Hematopoietic multipotent progenitor cell treated with erythropoietin and hydrocortisone succinate and interleukin-3 and kit ligand, for 17 days (in vitro differentiated cells): ENCODE measurements around the gene TSPAN11.
"Not testable (repeated sequence)": the region's sequence is repeated elsewhere in the genome, so short reads cannot be mapped to it uniquely, and the experiment has no call there.

Source experiments
- DNase-seq: peaks from one replicate; pipeline ENCODE4 v3.0.0-alpha.2; 2015; ENCODE audit warnings: low spot score

The TSPAN11 gene

DNA sequence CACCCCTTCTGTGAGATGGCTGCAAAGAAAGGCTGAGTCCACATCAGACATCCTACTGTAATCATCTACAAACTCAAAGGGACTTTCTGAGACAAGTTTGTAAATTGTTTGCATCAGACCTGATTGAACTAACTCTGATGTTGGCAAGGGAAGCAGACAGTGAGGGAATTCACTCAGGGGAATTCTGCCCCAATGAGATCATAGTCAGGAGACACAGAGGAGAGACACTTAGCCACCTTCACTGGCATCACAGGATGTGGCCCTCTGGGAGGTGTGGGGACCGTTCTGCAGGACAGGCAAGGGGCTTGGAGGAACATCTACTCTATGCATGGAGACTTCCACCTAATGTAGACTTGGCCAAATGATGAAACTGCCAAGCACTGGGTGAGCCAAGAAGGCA, 76.5 kb downstream of the TSPAN11 start:
- no peak for DNase-seq

DNA sequence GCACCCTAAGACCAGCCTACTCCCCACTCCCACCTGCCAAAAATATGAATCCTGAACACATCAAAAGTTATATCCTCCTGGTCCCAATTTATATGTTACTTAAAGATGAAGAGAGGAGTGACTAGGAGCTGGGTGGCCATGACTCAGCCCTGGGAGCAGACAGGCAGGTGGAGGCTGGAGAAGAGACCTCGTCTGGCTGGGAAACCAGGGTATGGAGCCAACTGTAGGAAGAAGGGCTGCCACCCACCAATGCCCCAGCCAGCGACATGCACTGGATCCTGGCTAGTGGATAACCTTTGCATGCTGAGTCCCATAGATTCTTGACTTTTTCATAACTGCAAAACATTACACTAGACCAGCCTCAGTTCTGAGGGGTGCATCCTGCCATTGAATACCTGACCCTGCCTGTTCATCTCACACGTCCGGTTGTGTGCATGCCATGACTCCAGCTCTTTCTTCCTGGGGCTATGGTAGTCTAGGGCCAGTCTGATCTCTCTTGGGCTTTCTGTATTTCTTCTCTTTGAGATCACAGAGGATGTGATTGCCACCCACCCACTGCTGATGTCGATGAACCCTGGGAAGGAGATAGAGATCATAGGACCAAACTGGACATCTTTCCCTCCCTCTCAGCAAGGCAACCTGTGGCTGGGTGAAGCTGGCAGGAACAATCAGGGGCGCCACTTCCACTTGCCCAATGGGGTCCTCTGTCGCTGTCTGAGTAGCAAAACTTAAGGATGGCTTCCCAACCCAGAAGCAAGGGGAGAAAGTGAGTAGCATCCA, 77.5 kb downstream of the TSPAN11 start:
- no peak for DNase-seq

DNA sequence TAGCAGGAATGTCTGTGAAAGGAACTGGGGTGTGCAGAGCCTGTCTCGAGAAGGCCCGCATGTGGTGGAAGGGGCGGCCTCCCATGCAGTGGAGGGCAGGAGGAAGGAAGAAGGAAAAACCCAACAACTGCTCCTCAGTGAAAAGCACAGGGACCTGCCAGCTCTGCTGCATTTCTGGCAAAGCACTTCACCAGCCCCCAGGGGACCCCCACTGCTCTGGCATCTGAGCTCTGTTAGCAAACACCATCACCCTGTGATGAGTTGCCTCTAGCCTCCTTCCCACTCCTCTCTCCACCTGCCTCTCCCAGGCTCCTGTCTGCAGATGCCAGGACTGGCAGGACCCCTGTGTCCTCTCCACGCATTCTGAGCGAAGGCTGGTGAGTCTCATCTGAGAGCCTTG, 78.1 kb downstream of the TSPAN11 start:
- no peak for DNase-seq

DNA sequence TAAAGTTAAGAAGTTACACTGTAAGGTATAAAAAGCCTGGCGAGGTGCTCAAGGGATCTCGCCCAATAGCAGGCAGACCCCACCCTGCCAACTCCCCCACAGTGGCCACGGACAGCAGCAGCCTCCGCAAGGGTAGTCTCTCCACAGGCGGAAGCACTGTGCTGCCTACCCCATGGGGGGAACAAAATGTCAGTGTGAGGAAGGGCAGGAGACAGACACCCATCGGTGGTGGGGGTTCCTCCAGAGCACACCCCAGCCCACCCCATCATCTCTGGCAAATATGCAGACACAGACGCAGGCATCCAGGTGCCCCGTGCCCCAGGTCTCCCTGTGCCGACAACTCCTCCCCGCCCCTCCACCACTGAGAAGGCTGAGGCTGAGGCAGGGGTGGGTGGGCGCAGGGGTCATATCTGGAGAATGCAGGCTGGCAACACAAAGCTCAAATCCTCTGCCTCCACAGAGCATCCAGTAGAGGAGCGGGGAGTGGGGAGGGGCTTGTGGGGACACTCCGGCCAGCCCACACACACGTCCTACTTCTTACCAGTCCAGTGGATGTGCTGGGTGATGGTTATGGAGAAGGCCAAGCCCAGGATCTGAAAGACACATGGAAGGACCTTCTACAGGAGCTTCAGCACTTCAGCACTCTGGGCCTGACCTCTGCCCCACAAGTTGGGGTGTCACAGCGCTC, 78.9 kb downstream of the TSPAN11 start:
- DNase-seq = no peak

DNA sequence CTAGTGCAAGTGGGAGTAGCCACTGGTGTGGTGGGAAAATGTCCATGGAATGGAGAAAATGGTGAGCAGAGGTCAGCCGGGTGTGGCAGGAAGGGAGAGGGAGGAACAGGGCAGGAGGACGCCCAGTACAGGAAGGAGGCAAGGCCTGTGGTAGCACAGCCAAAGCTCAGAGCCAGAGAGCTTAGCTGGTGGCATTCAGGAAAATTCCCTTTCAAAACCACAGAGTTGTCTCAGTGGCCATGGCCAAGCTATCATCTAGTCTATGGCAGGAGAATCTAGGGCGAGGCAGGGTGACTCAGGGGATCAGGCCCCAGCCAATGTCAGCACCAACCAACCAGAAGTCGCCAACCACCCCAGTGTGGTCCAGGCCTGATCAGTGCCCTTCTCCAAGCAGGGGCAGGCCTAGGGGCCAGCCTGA, 79.4 kb downstream of the TSPAN11 start:
- DNase-seq = no peak

DNA sequence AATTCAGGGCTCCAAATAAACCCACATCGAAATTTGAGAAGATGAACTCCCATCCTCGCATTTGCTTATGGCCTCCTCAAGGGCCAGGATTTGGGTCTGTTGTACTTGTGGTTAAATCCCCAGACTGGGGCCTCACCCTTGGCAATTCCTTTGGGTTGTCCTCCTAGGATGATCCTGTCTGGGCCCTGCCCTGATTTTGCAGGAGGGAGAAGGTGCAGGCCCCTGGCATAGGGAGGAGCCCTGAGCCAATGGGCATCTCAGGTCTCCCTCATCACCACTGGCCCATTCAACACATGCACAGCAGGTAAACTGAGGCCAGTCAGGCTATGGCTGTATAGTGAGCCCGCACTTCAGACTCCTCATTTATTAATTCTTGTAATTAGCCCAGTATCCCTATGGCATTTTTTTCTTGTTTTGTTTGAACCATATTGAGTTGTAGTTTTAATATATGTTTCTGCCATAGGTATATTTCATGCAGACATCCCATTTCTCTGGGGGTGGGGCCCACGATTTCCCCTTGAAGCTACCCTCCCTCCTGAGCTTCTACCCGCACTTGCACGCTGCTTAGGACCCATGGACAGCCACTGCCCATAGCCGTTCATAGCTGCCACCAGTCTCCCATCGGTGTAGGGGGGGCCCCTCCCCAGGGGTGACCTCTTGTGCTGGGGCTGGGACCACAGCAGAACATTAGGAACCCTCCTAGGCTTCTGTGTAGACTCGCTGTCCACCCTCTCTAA, 80.0 kb downstream of the TSPAN11 start:
- no peak for DNase-seq

DNA sequence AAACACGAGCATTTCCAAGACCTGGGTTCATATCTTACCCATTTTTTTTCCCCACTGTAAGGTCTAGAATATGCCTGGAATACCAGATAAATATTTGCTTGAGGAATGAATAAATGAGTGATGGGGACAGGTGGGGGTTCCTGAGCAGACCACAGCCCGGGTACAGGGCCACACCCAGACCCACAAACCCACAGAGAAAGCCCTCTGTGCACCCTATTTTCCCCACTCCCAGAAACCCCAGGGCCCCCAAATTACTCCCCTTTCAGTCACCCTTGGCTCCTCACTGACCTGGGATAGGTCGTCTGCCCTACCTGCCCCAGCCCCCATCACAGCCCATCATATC, 80.6 kb downstream of the TSPAN11 start:
- no peak for DNase-seq

DNA sequence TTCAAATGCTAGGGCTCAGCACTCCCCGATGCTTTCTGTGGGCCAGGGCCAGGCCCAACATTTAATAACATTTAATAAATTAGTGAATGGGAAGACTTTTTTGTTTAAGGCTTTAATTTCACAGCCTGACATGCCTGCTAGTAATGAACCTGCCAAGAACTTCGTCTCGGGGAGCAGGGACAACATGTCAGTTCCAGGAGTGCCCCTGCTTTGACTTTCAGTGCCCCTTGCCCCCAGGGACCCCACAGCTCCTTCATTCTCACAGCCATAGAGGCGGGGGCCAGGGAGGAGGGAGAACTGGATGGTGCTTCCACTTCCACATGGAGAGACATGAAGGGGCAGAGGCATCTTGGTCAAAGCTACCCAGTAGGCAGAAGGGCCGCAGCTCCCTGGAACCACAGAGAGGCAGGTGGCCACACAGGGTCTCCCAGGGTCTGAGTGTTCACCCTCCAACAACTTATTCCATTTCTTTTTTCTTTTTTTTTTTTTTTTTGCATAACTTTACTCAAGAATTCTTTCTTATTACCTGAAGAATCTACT, 81.2 kb downstream of the TSPAN11 start:
- DNase-seq = no peak

DNA sequence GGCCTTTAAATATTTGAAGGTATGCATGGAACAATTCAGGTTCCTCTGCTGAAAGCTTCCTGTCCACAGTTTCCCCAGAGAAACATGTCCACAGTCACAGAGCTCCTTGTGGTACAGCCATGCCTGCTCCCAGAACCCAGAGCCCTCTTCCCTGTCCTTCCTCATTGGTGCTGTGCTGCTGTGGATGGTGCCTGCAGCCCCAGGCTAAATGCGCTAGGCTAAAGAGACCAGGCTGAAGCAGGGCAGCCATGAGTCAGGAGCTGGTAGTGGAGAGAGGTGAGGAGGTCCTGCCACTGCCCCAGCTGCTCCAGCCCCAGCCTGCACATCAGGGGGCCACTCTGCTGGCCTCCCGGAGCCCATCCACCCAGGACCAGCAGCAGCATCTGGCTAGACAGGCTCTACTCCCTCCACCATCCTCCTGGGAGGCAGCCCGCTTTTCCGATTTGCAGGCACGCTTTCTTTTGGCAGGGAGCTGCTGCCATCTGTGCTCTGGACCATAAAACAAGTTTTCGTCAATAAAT, 81.8 kb downstream of the TSPAN11 start:
- no peak for DNase-seq

DNA sequence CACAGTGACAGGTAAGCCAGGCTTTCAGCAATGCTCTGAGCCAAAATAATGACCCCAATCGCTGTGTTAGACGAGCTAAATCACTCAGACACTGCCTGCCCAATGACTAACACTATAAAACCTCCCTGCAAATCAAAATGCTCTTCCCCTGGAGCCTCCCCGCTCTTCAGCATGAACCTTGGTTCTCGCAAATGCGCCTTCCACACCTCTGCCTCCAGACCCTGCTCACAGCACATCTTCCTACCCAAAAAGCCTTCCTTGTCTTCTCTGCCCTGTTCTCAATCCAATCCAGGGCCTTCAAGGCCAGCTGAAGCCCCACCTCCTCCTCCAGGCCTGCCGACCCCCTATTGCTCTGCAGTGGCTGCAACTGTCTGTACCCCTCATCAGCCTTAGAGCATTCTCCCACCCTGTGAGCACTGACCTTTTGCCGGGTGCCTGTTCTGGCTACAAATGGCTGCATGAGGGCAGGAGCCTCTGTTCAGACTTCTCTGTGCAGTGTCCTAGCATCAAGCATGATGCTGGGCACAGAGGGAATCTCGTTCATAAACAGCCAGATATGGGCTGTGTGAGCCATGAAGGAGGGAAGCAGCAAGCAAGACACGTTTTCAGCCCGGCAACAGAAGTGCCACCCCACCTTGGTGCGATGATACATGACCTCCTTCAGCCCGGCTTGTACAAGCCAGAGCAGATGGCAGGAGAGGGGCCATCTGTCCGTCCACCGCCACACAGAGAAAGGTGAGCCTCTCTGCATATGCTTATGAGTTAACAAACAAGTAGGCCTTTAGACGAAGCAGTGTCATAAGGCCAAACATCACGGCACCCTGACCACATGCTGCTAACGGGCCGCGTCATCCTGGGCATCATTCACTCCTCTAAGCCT, 82.7 kb downstream of the TSPAN11 start:
- DNase-seq = no peak

DNA sequence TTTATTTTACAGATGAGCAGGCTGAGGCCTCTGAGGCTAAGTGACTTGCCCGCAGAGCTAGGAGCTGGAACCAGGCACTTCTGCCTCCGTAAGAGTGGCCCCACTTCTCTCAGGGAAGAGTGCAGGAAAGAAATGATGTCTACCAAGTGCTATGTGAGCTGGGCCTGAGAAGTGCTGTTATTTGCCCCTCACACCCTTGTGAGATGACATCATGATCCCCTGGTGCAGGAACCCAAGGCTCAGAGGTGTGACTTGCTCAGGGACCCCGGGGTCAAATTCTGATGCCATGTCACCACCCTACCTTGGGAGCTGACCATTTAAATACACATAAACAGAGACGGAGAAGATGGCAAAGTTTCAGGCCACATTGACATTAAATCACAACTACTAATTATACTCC, 83.4 kb downstream of the TSPAN11 start:
- DNase-seq = no peak

DNA sequence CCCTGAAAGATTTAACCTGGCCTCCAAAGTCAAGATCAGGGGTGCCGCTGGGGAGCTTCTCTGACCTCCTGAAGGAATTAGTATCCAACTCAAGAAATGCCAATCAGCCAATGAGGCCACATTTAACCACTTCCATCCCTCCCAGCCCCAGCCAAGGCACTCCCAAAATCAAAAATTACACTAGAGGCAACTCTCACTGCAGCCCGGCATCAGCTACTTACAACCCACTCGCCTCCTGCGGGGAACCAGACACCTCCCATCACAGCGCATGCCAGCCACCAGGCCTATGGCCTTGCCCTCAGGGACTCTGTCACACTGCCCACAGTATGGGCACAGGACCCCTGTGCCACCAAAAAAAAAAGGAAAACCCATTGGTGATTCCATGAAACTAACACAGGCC, 84.8 kb downstream of the TSPAN11 start:
- no peak for DNase-seq

DNA sequence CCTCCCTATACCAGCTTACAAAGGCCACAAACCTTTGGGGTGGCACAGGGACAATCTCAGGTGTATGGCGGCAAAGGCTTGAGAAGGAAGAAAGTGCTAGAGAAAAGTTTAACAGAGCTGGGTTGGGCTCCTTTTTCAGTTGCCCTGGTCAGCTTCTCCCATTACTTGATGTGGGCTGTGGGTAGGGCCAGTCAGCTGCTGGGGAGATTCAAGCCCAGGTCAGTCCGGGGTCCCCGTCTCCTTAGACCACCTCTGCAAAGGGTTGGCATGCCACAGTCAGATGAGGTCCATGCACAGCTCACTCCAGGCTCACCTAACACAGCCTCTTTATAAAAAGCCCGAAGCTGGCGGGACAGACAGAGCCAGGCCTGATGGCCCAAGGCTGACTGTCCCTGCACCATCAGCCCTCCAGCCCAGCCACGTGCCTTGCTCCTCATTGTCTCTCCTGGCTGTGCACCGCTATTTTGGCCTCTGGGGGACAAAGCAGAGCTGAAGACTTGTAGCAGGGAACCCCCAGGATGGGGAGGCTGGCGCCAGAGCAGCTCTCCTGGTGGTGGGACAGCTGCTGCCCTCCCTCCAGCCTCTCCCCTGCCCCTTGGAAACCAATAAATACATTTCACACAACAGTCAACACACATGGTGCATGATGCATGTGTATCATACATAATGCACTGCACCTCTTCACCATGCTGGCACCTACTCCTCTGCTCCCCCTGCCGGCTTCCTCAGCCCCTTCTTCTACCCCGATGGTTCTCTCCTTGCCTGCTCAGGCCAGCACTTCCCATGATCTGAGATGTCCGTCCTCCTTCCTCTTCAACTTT, 85.4 kb downstream of the TSPAN11 start:
- DNase-seq = no peak

DNA sequence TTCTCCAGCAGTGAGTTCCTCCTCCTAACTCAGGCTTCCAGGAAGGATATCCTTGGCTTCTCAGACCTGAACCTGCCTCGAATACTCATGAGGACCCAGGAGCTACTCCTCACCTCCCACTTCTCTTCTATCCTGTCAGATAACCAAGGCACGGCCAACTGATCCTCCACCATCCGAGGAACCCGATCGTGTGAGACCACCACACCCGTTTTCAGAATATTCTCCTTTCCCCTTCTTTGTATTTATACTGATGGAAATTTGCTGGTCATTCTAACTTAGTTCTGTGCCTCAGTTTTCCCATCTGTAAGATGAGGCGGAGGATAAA, 86.0 kb downstream of the TSPAN11 start:
- DNase-seq = not testable (repeated sequence)

DNA sequence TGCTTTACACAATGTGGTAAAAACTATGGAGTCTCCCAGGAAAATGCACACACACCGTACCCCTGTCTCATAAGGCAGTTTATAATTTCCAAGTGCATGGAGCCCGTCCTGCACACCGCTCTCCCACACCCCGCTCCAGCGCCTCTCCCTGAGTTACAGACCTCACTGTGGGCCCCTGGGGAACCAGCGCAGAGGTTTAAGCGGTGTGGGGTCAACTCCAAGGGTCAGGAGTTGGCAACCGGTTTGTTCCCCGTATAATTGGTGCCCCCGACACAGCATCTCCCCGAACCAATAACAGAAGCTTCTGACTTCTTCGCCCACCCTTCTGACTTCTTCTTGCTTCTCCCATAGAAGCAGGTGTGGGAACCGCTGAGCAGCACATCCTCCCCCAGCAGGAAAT, 88.7 kb downstream of the TSPAN11 start:
- no peak for DNase-seq

DNA sequence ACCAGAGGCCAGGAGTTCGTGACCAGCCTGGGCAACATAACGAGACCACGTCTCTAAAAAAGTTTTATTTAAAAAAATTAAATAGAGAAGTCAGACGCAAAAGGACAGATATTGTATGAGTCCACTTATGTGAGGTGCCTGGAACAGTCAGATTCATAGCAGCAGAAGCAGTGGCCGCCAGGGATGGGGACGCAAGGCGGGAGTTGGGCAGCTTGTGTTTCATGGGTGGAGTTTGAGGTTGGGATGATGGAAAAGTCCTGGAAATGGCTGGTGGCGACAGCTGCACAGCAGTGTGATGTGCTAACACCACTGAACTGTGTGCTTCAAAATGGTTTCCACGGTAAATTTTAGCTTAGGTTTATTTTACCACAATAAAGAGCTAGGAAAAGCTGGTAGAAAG, 89.5 kb downstream of the TSPAN11 start:
- DNase-seq = no peak

DNA sequence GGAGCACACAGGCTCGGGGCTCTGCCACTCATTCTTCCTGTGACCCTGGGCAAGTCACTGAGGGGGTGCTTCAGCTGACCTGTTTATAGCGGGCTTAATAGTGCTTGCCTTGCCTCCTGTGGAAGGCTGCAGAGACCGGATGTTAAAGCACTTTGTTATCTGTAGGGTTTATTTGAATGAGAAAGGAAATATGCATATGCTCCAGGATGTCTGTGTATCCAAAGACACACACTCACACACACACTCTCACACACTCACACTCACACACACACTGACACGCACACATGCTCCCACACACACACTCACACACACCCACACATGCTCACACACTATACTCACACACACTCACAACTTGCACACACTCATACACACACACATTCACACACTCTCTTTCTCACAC, 91.0 kb downstream of the TSPAN11 start:
- DNase-seq = no peak

DNA sequence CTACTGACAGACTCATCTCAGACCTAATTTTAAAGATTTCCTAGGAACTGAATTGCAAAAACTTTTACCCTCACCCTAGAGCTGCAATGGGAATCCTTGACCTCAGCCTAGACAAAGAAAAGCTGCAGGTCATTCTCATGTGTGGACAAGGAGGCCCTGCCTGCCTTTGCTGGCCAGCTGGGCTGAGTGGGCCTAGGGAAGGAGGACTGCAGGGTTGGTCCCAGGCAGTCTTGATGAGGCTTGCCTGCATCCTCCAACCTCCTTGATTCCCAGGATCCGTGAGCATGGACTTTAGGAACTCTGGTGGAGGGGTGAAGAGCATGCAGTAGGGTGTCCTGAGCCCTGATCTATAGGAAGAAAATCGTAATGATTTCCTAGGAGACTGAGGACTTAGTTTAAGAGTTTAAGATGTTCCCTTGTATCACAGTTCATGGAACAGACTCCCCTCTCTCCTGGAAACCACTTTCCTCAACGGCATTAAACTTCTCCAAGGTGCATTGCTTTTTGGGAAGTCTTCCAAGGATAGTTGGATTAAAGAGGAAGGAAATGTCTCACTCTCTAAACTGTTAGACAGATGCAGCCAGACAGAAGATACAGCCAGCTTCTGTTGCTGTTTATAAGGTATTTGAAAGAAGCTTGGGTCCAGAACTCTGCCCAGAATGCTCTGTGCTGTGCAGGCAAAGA, 91.7 kb downstream of the TSPAN11 start:
- DNase-seq = no peak

DNA sequence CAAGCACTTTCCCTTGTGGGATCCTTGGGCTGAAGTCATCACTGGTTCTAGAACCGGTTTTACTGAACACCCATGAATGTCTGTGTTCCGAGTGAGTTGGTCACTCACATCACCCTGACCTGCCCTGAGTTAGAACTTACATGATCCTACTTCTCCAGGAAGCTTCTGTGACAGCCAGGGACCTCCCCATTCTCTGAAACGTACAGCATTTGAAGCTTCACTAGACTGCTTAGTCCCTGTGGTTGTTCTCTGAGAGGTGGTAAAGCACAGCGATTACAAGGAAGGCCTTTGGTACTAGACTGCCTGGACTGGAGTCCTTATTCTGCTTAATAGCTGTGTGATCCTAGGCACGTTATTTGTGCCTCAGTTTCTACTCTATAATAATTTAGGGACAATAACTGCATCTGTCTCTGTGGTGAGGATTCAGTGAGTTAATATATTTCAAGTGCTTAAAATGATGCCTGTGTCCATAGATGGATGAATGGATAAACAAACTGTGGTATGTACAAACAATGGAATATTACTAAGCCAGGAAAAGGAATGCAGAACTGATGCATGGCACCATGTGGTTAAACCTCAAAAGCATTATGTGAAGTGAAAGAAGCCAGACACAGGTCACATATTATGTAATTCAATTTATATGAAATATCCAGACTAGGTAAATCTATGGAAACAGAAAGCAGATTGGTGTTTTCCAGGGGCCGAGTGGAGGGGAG, 92.4 kb downstream of the TSPAN11 start:
- no peak for DNase-seq

DNA sequence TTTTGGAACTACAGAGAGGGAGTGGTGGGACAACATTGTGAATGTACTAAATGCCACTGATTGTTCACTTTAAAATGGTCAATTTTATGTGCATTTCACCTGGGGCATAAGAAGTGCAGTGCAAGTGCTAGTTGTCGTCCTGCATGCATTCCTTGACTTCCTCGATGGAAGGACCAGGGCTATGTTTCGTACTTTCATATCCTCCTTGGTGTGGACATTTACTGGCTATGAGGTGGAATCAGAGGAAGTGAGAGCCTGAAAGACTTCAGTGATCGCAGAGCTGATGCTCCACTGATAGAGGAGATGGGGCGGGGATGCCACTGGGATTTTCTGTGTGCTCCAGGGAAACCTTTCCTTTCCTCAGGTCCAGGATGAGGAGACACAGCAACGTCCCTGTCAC, 93.0 kb downstream of the TSPAN11 start:
- DNase-seq = no peak
